Testis (tissue), 3 donors: Measurements from ENCODE around the gene NCOR2. TPM values are rescaled to one million over a fixed set of nuclear protein-coding genes. Genes with fewer than 3 reads are reported as not detected.

ENCODE experiments used
- DNase-seq: peaks from one replicate; pipeline ENCODE4 v3.0.0-alpha.2; 2019
- H3K27ac ChIP-seq, 2 donors: fragments of 200-600 bp; sonication (generic); one replicate each; pipeline ENCODE4 v1.5.1; 2019
- H3K27me3 ChIP-seq: fragments of 200-600 bp; sonication (generic); one replicate; pipeline ENCODE4 v1.5.1; 2019
- H3K36me3 ChIP-seq: fragments of 200-600 bp; sonication (generic); one replicate; pipeline ENCODE4 v1.5.1; 2017; ENCODE audit warnings: low read depth; ENCODE audit errors: missing control alignments
- H3K4me1 ChIP-seq: fragments of 200-600 bp; sonication (generic); one replicate; pipeline ENCODE4 v1.5.1; 2019
- H3K4me3 ChIP-seq, 2 donors: fragments of 200-600 bp; sonication (generic); one replicate each; pipeline ENCODE4 v1.5.1; 2017 to 2019
- H3K9me3 ChIP-seq: fragments of 200-600 bp; sonication (generic); one replicate; pipeline ENCODE4 v1.5.1; 2017
- POLR2A ChIP-seq: fragments of 450-650 bp; IDR thresholded peaks from one replicate; pipeline ENCODE4 v1.6.1; 2017; ENCODE audit warnings: antibody characterized with exemption, mild to moderate bottlenecking, moderate library complexity
- WGBS, 2 donors: methylation state at CpG; one replicate each; pipeline ENCODE4 v1.1.5; 2018; 5-methylcytosine and 5-hydroxymethylcytosine counted together
- intact Hi-C: fragments of 100-400 bp; cut with DNase I; formaldehyde crosslinking; loops from one replicate; pipeline ENCODE4 v1.15.1; 2023; ENCODE audit warnings: low total_unique reads
- polyA plus RNA-seq: library from polyadenylated mRNA; stranded (reverse); fragments of 350-450 nt; fragmentation: Illumina TruSeq; extraction: RNeasy Lipid Tissue Mini Kit (QIAGEN cat#74804); gene quantifications from one replicate; pipeline ENCODE4 v1.2.3, GENCODE V29; 2014; ENCODE audit warnings: low read depth, low replicate concordance; ENCODE audit not compliant: insufficient read depth
- total RNA-seq, 2 donors: library from RNA; depleted of rRNA; stranded (reverse); fragments of >200 nt; gene quantifications; one replicate each; pipeline ENCODE4 v1.2.3, GENCODE V29; 2016
- TF ChIP-seq, protein P1 (sequence below), 3 experiments: fragments of 450-650 bp in 2 of 3; fragments of 200-600 bp in 1 of 3; sonication (generic) in 1 of 3; IDR thresholded peaks; one replicate each; pipeline ENCODE4 v1.5.1; 2016 to 2019; ENCODE audit warnings: antibody characterized with exemption in 3 of 3, mild to moderate bottlenecking in 2 of 3, moderate library complexity in 1 of 3

NCOR2 gene
- total and polyA plus RNA-seq, 3 donors from 2014 or later: 62.6 to 212 (median 212) TPM

DNA sequence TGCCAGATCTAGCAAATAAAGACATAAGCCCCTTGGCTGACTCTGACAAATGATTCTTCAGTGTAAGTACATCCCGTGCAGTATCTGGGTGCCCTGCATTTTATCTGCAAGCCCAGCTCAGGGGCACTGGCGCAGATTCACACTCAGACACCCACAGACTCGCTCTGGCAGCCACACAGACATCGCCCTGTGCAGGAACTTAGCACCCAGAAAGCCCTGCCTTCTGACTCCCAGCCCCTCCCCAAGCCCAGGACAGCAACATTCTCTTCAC, 44.9 kb upstream of the NCOR2 start:
- no peak for DNase-seq
- intact Hi-C loops: no loop called here
- 69 to 84% methylated on average over 3 to 4 of the region's 4 CpGs for WGBS, 2 donors
- no peaks in the 10 kb centered on the region for H3K27me3 ChIP-seq
- peaks cover 16% of the 10 kb centered on the region for H3K4me1 ChIP-seq
- TF ChIP-seq POLR2A: no peak
- TF ChIP-seq, protein P1, sequence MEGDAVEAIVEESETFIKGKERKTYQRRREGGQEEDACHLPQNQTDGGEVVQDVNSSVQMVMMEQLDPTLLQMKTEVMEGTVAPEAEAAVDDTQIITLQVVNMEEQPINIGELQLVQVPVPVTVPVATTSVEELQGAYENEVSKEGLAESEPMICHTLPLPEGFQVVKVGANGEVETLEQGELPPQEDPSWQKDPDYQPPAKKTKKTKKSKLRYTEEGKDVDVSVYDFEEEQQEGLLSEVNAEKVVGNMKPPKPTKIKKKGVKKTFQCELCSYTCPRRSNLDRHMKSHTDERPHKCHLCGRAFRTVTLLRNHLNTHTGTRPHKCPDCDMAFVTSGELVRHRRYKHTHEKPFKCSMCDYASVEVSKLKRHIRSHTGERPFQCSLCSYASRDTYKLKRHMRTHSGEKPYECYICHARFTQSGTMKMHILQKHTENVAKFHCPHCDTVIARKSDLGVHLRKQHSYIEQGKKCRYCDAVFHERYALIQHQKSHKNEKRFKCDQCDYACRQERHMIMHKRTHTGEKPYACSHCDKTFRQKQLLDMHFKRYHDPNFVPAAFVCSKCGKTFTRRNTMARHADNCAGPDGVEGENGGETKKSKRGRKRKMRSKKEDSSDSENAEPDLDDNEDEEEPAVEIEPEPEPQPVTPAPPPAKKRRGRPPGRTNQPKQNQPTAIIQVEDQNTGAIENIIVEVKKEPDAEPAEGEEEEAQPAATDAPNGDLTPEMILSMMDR (IDR thresholded peaks at IDR 0.05): no peak
- H3K4me3 ChIP-seq: no peak overlapping the region
- H3K9me3 ChIP-seq: no peaks in the 10 kb centered on the region
- no peak overlapping the region for H3K27ac ChIP-seq
- H3K36me3 ChIP-seq: no peaks in the 10 kb centered on the region

DNA sequence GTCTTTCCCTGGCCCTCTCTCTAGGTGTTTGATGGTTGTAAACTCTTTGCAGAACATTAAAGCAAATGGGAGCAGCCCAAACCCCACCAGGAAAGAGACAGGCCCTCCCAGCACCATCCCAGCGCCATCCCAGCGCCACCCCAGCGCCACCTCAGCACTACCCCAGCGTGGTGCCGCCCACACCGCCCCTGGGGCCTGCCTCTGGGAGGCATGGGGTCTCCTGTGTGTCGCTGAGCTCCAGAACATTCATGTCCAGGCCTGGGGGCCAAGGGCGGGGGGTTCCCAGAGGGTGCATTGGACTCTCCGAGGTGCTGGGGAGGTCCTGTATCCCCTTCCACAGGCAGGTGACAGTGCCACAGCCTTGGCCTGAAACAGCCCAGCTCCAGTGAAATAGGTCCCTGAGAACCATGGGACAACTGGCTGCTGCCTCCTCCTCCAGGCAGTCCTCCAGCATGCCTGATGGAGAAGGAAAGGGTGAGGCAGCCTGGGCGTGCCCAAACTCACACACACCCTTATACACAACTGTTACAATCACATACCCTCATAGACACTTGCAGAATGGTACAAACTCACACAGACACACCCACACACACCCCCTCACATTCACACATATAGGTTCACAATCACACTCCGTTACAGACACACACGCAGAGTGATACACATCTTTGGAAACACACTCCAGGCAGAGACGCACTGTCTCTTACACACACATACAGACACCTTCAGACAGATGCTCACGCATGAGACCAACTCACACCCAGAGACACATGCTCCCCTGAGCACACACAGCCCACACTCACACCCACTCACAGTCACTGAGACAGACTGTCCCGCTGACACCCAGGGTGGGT, 44.4 kb upstream of the NCOR2 start:
- WGBS, 2 donors: 80 to 91% methylated on average over 4 to 15 of the region's 15 CpGs
- Histone ChIP-seq H3K4me1 (peaks cover 16% of the 10 kb centered on the region), H3K9me3 (no peaks in the 10 kb centered on the region), H3K27ac (no peak overlapping the region), H3K4me3 (no peak overlapping the region), H3K36me3 (no peaks in the 10 kb centered on the region), H3K27me3 (no peaks in the 10 kb centered on the region)
- TF ChIP-seq, protein P1 (IDR thresholded peaks at IDR 0.05): no peak
- TF ChIP-seq POLR2A: no peak
- intact Hi-C loops: no loop called here
- DNase-seq: no peak

DNA sequence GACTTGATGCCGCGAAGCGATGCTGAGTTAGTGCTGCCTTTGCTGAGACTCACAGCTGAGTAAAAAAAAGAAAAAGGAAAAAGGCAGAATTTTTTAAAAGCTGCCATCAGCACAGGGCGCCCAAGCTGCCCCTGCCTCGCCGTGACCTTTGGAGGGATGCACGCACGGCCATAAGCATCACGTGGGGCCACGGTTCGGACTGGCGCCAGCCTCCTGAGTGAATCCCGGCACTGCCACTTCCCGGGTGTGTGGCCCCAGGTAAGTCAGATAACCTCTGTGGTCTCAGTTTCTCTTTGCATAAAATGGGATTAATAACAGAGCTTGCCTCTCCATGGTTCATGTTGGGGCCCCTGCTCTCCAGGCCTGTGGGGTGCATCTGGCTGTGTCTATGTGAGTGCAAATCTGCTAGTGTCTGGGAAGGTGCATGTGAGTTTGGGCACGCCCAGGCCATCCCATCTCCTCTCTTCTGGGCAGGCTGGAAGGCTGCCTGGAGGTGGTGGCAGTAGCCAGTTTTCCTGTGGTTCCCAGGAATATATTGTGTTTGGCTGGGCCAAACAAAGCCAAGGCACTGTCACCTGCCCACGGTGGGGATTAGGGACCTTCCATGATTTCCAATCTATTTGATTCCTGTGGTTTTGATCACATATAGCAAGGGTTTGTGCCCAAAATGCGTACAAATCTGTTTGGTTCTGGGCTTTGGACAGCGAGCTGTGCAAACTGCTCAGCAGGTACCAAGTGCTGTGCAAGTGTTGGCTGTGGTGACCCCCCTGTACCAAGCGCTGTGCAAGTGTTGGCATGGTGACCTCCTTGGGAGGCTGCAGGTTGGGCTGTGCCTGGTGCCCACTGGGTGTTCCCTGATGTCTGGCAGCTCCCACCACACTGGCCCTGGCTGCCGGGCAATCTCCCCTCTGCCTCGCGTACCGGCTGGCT, 43.5 kb upstream of the NCOR2 start:
- TF ChIP-seq, protein P1 (IDR thresholded peaks at IDR 0.05): no peak
- no peak for TF ChIP-seq POLR2A
- no peak overlapping the region for H3K4me3 ChIP-seq
- H3K9me3 ChIP-seq: no peaks in the 10 kb centered on the region
- no peak overlapping the region for H3K27ac ChIP-seq
- H3K4me1 ChIP-seq: peaks cover 16% of the 10 kb centered on the region
- 83 to 84% methylated on average over 18 to 23 of the region's 23 CpGs for WGBS, 2 donors
- no peak for DNase-seq
- intact Hi-C loops: no loop called here
- no peaks in the 10 kb centered on the region for H3K27me3 ChIP-seq
- no peaks in the 10 kb centered on the region for H3K36me3 ChIP-seq

DNA sequence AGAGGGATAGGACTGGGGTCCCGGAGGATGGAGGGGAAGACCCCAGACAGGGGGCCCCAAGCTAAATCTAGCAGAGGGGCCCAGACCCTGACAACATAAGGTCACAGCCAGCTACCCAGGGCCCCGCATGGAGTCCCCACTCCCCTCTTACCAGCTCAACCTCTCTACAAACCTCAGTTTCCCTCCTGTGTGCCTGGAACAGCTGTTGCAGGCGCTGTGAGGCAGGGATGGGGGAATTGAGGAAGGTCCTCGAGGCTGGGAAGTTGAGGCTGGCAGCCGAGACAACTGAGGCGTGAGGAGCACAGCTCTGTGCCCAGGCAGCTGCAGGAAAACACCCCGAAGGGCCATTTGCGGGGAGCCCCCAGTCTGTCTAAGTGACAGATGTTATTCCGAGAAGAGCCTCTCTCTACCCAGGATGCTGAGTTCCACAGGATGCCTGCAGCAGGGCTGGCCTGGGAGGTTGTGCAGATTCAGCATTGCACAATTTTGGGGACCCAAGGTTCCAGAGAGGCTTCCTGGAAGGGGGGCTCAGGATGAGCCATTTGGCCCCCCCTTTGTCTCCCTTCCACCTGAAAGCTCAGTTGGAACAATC, 42.7 kb upstream of the NCOR2 start:
- TF ChIP-seq, protein P1 (IDR thresholded peaks at IDR 0.05): no peak
- TF ChIP-seq POLR2A: no peak
- H3K9me3 ChIP-seq: no peaks in the 10 kb centered on the region
- H3K4me1 ChIP-seq: peaks cover 16% of the 10 kb centered on the region
- no peak overlapping the region for H3K4me3 ChIP-seq
- no peak overlapping the region for H3K27ac ChIP-seq
- no peak for DNase-seq
- 88 to 91% methylated on average over 9 of the region's 9 CpGs for WGBS, 2 donors
- H3K36me3 ChIP-seq: no peaks in the 10 kb centered on the region
- H3K27me3 ChIP-seq: no peaks in the 10 kb centered on the region
- intact Hi-C loops: no loop called here
